Mucosa of stomach (tissue), 1 donor: ENCODE data around the gene CCL2.

ENCODE experiments used
- H3K27me3 ChIP-seq: one replicate; pipeline ENCODE4 v1.7.0; 2013; ENCODE audit warnings: mild to moderate bottlenecking, low read length; ENCODE audit not compliant: control insufficient read depth, insufficient read depth
- H3K36me3 ChIP-seq: one replicate; pipeline ENCODE4 v1.7.0; 2013; ENCODE audit warnings: low read length; ENCODE audit not compliant: control insufficient read depth, insufficient read depth
- H3K4me1 ChIP-seq: one replicate; pipeline ENCODE4 v1.7.0; 2013; ENCODE audit warnings: mild to moderate bottlenecking, low read length; ENCODE audit not compliant: control insufficient read depth, insufficient read depth
- H3K4me3 ChIP-seq: one replicate; pipeline ENCODE4 v1.7.0; 2013; ENCODE audit warnings: low read length
- H3K9ac ChIP-seq: one replicate; pipeline ENCODE4 v1.7.0; 2013; ENCODE audit warnings: mild to moderate bottlenecking, low read length, moderate library complexity
- H3K9me3 ChIP-seq: one replicate; pipeline ENCODE4 v1.7.0; 2013; ENCODE audit warnings: mild to moderate bottlenecking, low read length, moderate library complexity; ENCODE audit not compliant: control insufficient read depth
- donor health status: Pancreatic carcinoma.

CCL2 gene

GRCh38 chr17:34254651-34255380 is at the start of gene CCL2:
Gene CCL2 (plus strand): TSS chr17:34255285. CDS start chr17:34255350, 65 bp downstream.
- Histone ChIP-seq H3K27me3 (no peaks in the 10 kb centered on the region), H3K9me3 (no peaks in the 10 kb centered on the region), H3K4me3 (no peak within 1 kb of the TSS), H3K9ac (peak within 1 kb of the TSS; percentile 46), H3K4me1 (peaks cover 25% of the 10 kb centered on the region), H3K36me3 (no peaks in the 10 kb centered on the region)

GRCh38 chr17:34205401-34205800 is 49.7 kb upstream of the CCL2 start:
- H3K9ac ChIP-seq = no peak overlapping the region
- H3K4me1 ChIP-seq = no peaks in the 10 kb centered on the region
- no peak overlapping the region for H3K4me3 ChIP-seq
- H3K27me3 ChIP-seq = no peaks in the 10 kb centered on the region
- no peaks in the 10 kb centered on the region for H3K36me3 ChIP-seq
- H3K9me3 ChIP-seq = no peaks in the 10 kb centered on the region

- H3K9me3 ChIP-seq = no peaks in the 10 kb centered on the region
- no peak overlapping the region for H3K9ac ChIP-seq
- H3K4me1 ChIP-seq = no peaks in the 10 kb centered on the region
- no peak overlapping the region for H3K4me3 ChIP-seq
- no peaks in the 10 kb centered on the region for H3K27me3 ChIP-seq
- no peaks in the 10 kb centered on the region for H3K36me3 ChIP-seq
Observed at GRCh38 chr17:34206569-34206968, 48.5 kb upstream of the CCL2 start.

GRCh38 chr17:34207572-34207971 is 47.5 kb upstream of the CCL2 start:
- Histone ChIP-seq H3K9me3 (no peaks in the 10 kb centered on the region), H3K27me3 (no peaks in the 10 kb centered on the region), H3K36me3 (no peaks in the 10 kb centered on the region), H3K4me1 (no peaks in the 10 kb centered on the region), H3K9ac (no peak overlapping the region), H3K4me3 (no peak overlapping the region)

- Histone ChIP-seq H3K4me3 (no peak overlapping the region), H3K27me3 (no peaks in the 10 kb centered on the region), H3K36me3 (no peaks in the 10 kb centered on the region), H3K9me3 (no peaks in the 10 kb centered on the region), H3K9ac (no peak overlapping the region), H3K4me1 (no peaks in the 10 kb centered on the region)
Observed at GRCh38 chr17:34218748-34219147, 36.3 kb upstream of the CCL2 start.

GRCh38 chr17:34219405-34219804 is 35.7 kb upstream of the CCL2 start:
- H3K9ac ChIP-seq = no peak overlapping the region
- no peaks in the 10 kb centered on the region for H3K4me1 ChIP-seq
- H3K4me3 ChIP-seq = no peak overlapping the region
- no peaks in the 10 kb centered on the region for H3K36me3 ChIP-seq
- H3K27me3 ChIP-seq = no peaks in the 10 kb centered on the region
- no peaks in the 10 kb centered on the region for H3K9me3 ChIP-seq

- Histone ChIP-seq H3K9ac (no peak overlapping the region), H3K9me3 (no peaks in the 10 kb centered on the region), H3K27me3 (no peaks in the 10 kb centered on the region), H3K4me1 (no peaks in the 10 kb centered on the region), H3K4me3 (no peak overlapping the region), H3K36me3 (no peaks in the 10 kb centered on the region)
Observed at GRCh38 chr17:34220045-34220751, 34.9 kb upstream of the CCL2 start.

GRCh38 chr17:34220752-34221395 is 34.2 kb upstream of the CCL2 start:
- Histone ChIP-seq H3K9ac (no peak overlapping the region), H3K4me3 (no peak overlapping the region), H3K36me3 (no peaks in the 10 kb centered on the region), H3K27me3 (no peaks in the 10 kb centered on the region), H3K9me3 (no peaks in the 10 kb centered on the region), H3K4me1 (no peaks in the 10 kb centered on the region)

- Histone ChIP-seq H3K4me1 (no peaks in the 10 kb centered on the region), H3K9me3 (no peaks in the 10 kb centered on the region), H3K9ac (no peak overlapping the region), H3K27me3 (no peaks in the 10 kb centered on the region), H3K36me3 (no peaks in the 10 kb centered on the region), H3K4me3 (no peak overlapping the region)
Observed at GRCh38 chr17:34221411-34221810, 33.7 kb upstream of the CCL2 start.

GRCh38 chr17:34222722-34223497 is 32.2 kb upstream of the CCL2 start:
- Histone ChIP-seq H3K27me3 (no peaks in the 10 kb centered on the region), H3K9me3 (no peaks in the 10 kb centered on the region), H3K4me3 (no peak overlapping the region), H3K36me3 (no peaks in the 10 kb centered on the region), H3K9ac (no peak overlapping the region), H3K4me1 (no peaks in the 10 kb centered on the region)

- H3K27me3 ChIP-seq = no peaks in the 10 kb centered on the region
- H3K9ac ChIP-seq = no peak overlapping the region
- H3K36me3 ChIP-seq = no peaks in the 10 kb centered on the region
- no peaks in the 10 kb centered on the region for H3K9me3 ChIP-seq
- no peaks in the 10 kb centered on the region for H3K4me1 ChIP-seq
- H3K4me3 ChIP-seq = no peak overlapping the region
Observed at GRCh38 chr17:34225046-34225445, 30.0 kb upstream of the CCL2 start.
